SK-N-SH (cell line): ENCODE results near the gene MSRB1. TPM values are rescaled to one million over a fixed set of nuclear protein-coding genes. Genes with fewer than 3 reads are reported as not detected.

Experiments used
- CTCF ChIA-PET: fragments of 300-600, 350-600 bp; formaldehyde crosslinking; extraction: SDS; loops from one replicate; lab custom pipeline; 2021; lab: Yijun Ruan, JAX
- POLR2A ChIA-PET: fragments of 350-600 bp; sonication (Branson Sonifier 250); formaldehyde crosslinking; extraction: SDS; loops from one replicate; lab custom pipeline; 2020; ENCODE audit warnings: antibody characterized with exemption, inconsistent platforms; lab: Yijun Ruan, JAX
- DNase-seq: peaks from one replicate; pipeline ENCODE4 v3.0.0; 2012
- H2AFZ ChIP-seq: fragments of 200-600 bp; sonication (generic); 2 replicates; pipeline ENCODE4 v1.8.1; 2016; ENCODE audit warnings: antibody characterized with exemption, mild to moderate bottlenecking, low read depth
- H3F3A ChIP-seq: fragments of 200-600 bp; sonication (generic); replicated peaks from 2 replicates; pipeline ENCODE3; 2016; ENCODE audit warnings: antibody characterized with exemption, mild to moderate bottlenecking; ENCODE audit not compliant: insufficient read depth
- H3K27ac ChIP-seq, 2 experiments: fragments of 200-500 bp in 1 of 2; fragments of 200-600 bp in 1 of 2; sonication (Bioruptor generic) in 1 of 2; sonication (generic), shearing (Covaris generic) in 1 of 2; 2 replicates each; pipeline versions ENCODE4 v1.5.1 to v1.6.1; 2014 to 2016; ENCODE audit warnings: low read depth in 2 of 2, inconsistent platforms in 1 of 2, low read length in 1 of 2, mild to moderate bottlenecking in 1 of 2, mixed read lengths in 1 of 2
- H3K27me3 ChIP-seq: fragments of 200-600 bp; sonication (generic), shearing (Covaris generic); 2 replicates; pipeline ENCODE4 v1.6.1; 2016; ENCODE audit warnings: mixed run types; ENCODE audit not compliant: insufficient read depth
- H3K36me3 ChIP-seq, 2 experiments: fragments of 200-500 bp in 1 of 2; fragments of 200-600 bp in 1 of 2; sonication (Bioruptor generic) in 1 of 2; sonication (generic) in 1 of 2; replicated peaks in 1 of 2; 2 replicates each; pipeline versions ENCODE3 to v1.5.1; 2014 to 2016; ENCODE audit warnings: low read length in 1 of 2, mild to moderate bottlenecking in 1 of 2; ENCODE audit not compliant: insufficient read depth in 2 of 2, control insufficient read depth in 1 of 2
- H3K4me1 ChIP-seq, 2 experiments: fragments of 200-500 bp in 1 of 2; fragments of 200-600 bp in 1 of 2; sonication (Bioruptor generic) in 1 of 2; sonication (generic), shearing (Covaris generic) in 1 of 2; 2 replicates each; pipeline versions ENCODE4 v1.5.1 to v1.6.1; 2014 to 2016; ENCODE audit warnings: low read depth in 1 of 2, low read length in 1 of 2, mixed run types in 1 of 2; ENCODE audit not compliant: insufficient read depth in 2 of 2, control insufficient read depth in 1 of 2
- H3K4me2 ChIP-seq: fragments of 200-600 bp; sonication (generic), shearing (Covaris generic); 2 replicates; pipeline ENCODE4 v1.6.1; 2017; ENCODE audit warnings: mixed run types
- H3K4me3 ChIP-seq, 2 experiments: fragments of 200-500 bp in 1 of 2; fragments of 200-600 bp in 1 of 2; sonication (Bioruptor generic) in 1 of 2; sonication (generic), shearing (Covaris generic) in 1 of 2; 2 replicates each; pipeline versions ENCODE4 v1.5.1 to v1.8.1; 2014 to 2016; ENCODE audit warnings: low read depth in 2 of 2, inconsistent platforms in 1 of 2, low read length in 1 of 2, mild to moderate bottlenecking in 1 of 2, mixed read lengths in 1 of 2, moderate library complexity in 1 of 2
- H3K79me2 ChIP-seq: fragments of 200-600 bp; sonication (generic); 2 replicates; pipeline ENCODE4 v1.8.1; 2017; ENCODE audit warnings: mild to moderate bottlenecking; ENCODE audit not compliant: insufficient read depth
- H3K9ac ChIP-seq: fragments of 200-600 bp; sonication (generic); 2 replicates; pipeline ENCODE4 v1.6.1; 2017; ENCODE audit warnings: mixed run types
- H3K9me2 ChIP-seq: fragments of 200-600 bp; sonication (generic); 2 replicates; pipeline ENCODE4 v1.6.1; 2017; ENCODE audit warnings: mixed run types
- H3K9me3 ChIP-seq: fragments of 200-600 bp; sonication (generic); 2 replicates; pipeline ENCODE4 v1.6.1; 2017; ENCODE audit warnings: mixed run types, mild to moderate bottlenecking, moderate library complexity
- H4K20me1 ChIP-seq: fragments of 200-600 bp; sonication (generic); 2 replicates; pipeline ENCODE4 v1.6.1; 2017; ENCODE audit warnings: mild to moderate bottlenecking, mixed run types; ENCODE audit not compliant: insufficient read depth
- CHD2 ChIP-seq: fragments of 150-350 bp; IDR thresholded peaks from 2 replicates; pipeline ENCODE4 v1.6.1; 2018; ENCODE audit warnings: low read length; ENCODE audit not compliant: partially characterized antibody
- ELF1 ChIP-seq: IDR thresholded peaks from 2 replicates; pipeline ENCODE4 v1.4.0; 2012
- FOXJ3 ChIP-seq: sonication (generic); formaldehyde crosslinking; IDR thresholded peaks from 2 replicates; pipeline ENCODE4 v1.5.1; 2020; ENCODE audit warnings: mild to moderate bottlenecking, missing genetic modification reagents
- GATA2 ChIP-seq: sonication (generic); formaldehyde crosslinking; IDR thresholded peaks from 2 replicates; pipeline ENCODE4 v1.5.0; 2020; ENCODE audit warnings: mild to moderate bottlenecking, missing genetic modification reagents
- JUND ChIP-seq: IDR thresholded peaks from 2 replicates; pipeline ENCODE4 v1.4.0; 2012
- MAX ChIP-seq: IDR thresholded peaks from 2 replicates; pipeline ENCODE4 v1.4.0; 2012; ENCODE audit warnings: low read depth
- MEF2A ChIP-seq: IDR thresholded peaks from 2 replicates; pipeline ENCODE4 v1.4.0; 2012; ENCODE audit warnings: low read depth, borderline replicate concordance
- MXI1 ChIP-seq: IDR thresholded peaks from 2 replicates; pipeline ENCODE4 v1.6.1; 2012; ENCODE audit warnings: mild to moderate bottlenecking, low read depth, low read length, improper control_type of control experiment
- NRF1 ChIP-seq: IDR thresholded peaks from 2 replicates; pipeline ENCODE4 v1.6.1; 2012; ENCODE audit warnings: low read depth, mild to moderate bottlenecking, low read length
- RCOR1 ChIP-seq: fragments of 150-350 bp; IDR thresholded peaks from 2 replicates; pipeline ENCODE4 v1.6.1; 2017; ENCODE audit warnings: antibody characterized with exemption, low read length
- REST ChIP-seq: IDR thresholded peaks from 2 replicates; pipeline ENCODE4 v1.6.1; 2012; ENCODE audit warnings: mild to moderate bottlenecking, low read depth, low read length, moderate library complexity
- RFX5 ChIP-seq: IDR thresholded peaks from 2 replicates; pipeline ENCODE4 v1.6.1; 2012; ENCODE audit warnings: mild to moderate bottlenecking, improper control_type of control experiment, low read length
- RXRA ChIP-seq: IDR thresholded peaks from 2 replicates; pipeline ENCODE4 v1.4.0; 2012; ENCODE audit warnings: low read depth, mild to moderate bottlenecking, borderline replicate concordance
- SIN3A ChIP-seq: IDR thresholded peaks from 2 replicates; pipeline ENCODE4 v1.6.1; 2012; ENCODE audit warnings: low read depth, mild to moderate bottlenecking, low read length, moderate library complexity, borderline replicate concordance
- TCF12 ChIP-seq: IDR thresholded peaks from 2 replicates; pipeline ENCODE4 v1.4.0; 2012
- TEAD4 ChIP-seq: IDR thresholded peaks from 2 replicates; pipeline ENCODE4 v1.4.0; 2012; ENCODE audit warnings: mild to moderate bottlenecking, borderline replicate concordance; ENCODE audit not compliant: insufficient read depth
- USF1 ChIP-seq: IDR thresholded peaks from 2 replicates; pipeline ENCODE4 v1.4.0; 2012; ENCODE audit warnings: low read depth, borderline replicate concordance
- YY1 ChIP-seq: IDR thresholded peaks from 2 replicates; pipeline ENCODE4 v1.4.0; 2012; ENCODE audit warnings: low read depth, mild to moderate bottlenecking
- WGBS: methylation state at CpG from one replicate; pipeline ENCODE4 v1.1.6; 2017; ENCODE audit warnings: low lambda C conversion rate; 5-methylcytosine and 5-hydroxymethylcytosine counted together
- polyA plus RNA-seq, 3 experiments: library from polyadenylated mRNA; depleted of rRNA; stranded (reverse); fragments of >200 nt; gene quantifications; 2 replicates each; pipeline ENCODE4 v1.2.3, GENCODE V29; 2012

MSRB1 gene
- polyA plus RNA-seq, 1 of the 3 experiments (the other 2 are of a cell fraction), result 31.4 TPM

GRCh38 chr16:1915732-1916639 is 27.0 kb downstream of the MSRB1 start:
- no peaks in the 10 kb centered on the region for H3K36me3 ChIP-seq
- TF ChIP-seq TEAD4, result no peak
- no peak for TF ChIP-seq REST
- TF ChIP-seq SIN3A, result no peak
- TF ChIP-seq TCF12, result no peak
- no peak for TF ChIP-seq YY1
- no peak for TF ChIP-seq GATA2 (CRISPR knock-in tag)
- no peak for TF ChIP-seq FOXJ3 (CRISPR knock-in tag)
- no peak for TF ChIP-seq MEF2A
- no peak for TF ChIP-seq MXI1
- TF ChIP-seq RXRA, result no peak
- no peak for TF ChIP-seq CHD2
- TF ChIP-seq ELF1, result no peak
- TF ChIP-seq USF1, result no peak
- no peak for TF ChIP-seq MAX
- TF ChIP-seq RFX5, result no peak
- no peak for TF ChIP-seq RCOR1
- no peak for TF ChIP-seq NRF1
- TF ChIP-seq JUND, result no peak
- TF ChIP-seq, all 33 proteins: peak for 0
- H3K4me3 ChIP-seq, result no peak overlapping the region
- no peak overlapping the region for H3K4me2 ChIP-seq
- H3F3A ChIP-seq, result no peaks in the 10 kb centered on the region
- H3K9me2 ChIP-seq, result no peaks in the 10 kb centered on the region
- ChIA-PET CTCF (interaction anchor here (1.0 to 5.2 kb wide), 3 partner anchors 13 to 53 kb away, joined by 3 to 38 read pairs (median 3); no protein-coding TSS in a partner anchor), POLR2A (interaction anchor here (1.0 kb wide), 1 partner anchor 49 kb away, joined by 4 read pairs; the partner anchor contains the start of gene RPS2)
- no peak overlapping the region for H2AFZ ChIP-seq
- no peak overlapping the region for H3K9ac ChIP-seq
- peaks cover 45% of the 10 kb centered on the region for H3K27me3 ChIP-seq
- H3K79me2 ChIP-seq, result no peaks in the 10 kb centered on the region
- 84% methylated on average over 12 of the region's 25 CpGs for WGBS
- H4K20me1 ChIP-seq, result no peaks in the 10 kb centered on the region
- H3K9me3 ChIP-seq, result no peaks in the 10 kb centered on the region
- no peak for DNase-seq
- H3K4me1 ChIP-seq, result peaks cover 0 to 13% of the 10 kb centered on the region in 2 experiments; a peak in 1 of 4 replicates
- H3K27ac ChIP-seq, result no peak overlapping the region
